ENCODE results near the gene PBX1.

The PBX1 gene

DNA sequence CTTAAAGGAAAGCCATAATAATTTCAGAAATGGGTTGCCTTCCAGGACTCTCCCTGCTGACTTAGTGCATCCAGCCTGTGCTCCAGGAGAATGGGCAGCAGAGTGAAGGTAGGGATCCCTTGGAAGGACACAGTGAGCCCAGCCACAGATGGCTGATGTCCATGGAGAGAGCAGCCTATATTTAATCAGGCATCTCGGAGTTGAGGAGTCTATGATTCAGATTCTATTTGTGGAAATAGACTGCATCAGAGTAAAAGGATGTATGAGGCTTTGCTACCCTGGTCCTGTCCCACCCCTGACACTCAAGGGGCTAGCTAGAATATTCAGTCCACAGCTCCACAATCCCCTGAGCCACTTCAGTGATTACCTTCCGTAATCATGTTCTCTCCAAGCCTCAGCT, 43.8 kb upstream of the PBX1 start:
- Histone ChIP-seq H3F3A (ENCODE audit: control insufficient read depth, insufficient read depth) (no peaks in the 10 kb centered on the region), H3K9me3 (ENCODE audit: control insufficient read depth, insufficient read depth, low read length) (no peaks in the 10 kb centered on the region), H3K27ac (ENCODE audit: low read depth, low read length) (no peak overlapping the region), H3K36me3 (ENCODE audit: control insufficient read depth, low read length) (no peaks in the 10 kb centered on the region), H3K9me2 (replicated peaks; ENCODE audit: control insufficient read depth, low read length) (no peaks in the 10 kb centered on the region), H4K20me1 (ENCODE audit: control insufficient read depth, insufficient read depth, low read depth, low read length) (no peaks in the 10 kb centered on the region), H3K27me3 (ENCODE audit: control insufficient read depth, low read length) (no peaks in the 10 kb centered on the region), H3K4me1 (ENCODE audit: control insufficient read depth, low read length) (no peaks in the 10 kb centered on the region), H3K4me3 (ENCODE audit: low read length) (no peak overlapping the region), H3K4me2 (ENCODE audit: low read length) (no peak overlapping the region), H3K79me2 (ENCODE audit: control insufficient read depth, low read length) (no peaks in the 10 kb centered on the region)
- TF ChIP-seq EZH2phosphoT487 (IDR thresholded peaks at IDR 0.05; ENCODE audit: borderline replicate concordance, low read length), result no peak
- TF ChIP-seq, protein P1, sequence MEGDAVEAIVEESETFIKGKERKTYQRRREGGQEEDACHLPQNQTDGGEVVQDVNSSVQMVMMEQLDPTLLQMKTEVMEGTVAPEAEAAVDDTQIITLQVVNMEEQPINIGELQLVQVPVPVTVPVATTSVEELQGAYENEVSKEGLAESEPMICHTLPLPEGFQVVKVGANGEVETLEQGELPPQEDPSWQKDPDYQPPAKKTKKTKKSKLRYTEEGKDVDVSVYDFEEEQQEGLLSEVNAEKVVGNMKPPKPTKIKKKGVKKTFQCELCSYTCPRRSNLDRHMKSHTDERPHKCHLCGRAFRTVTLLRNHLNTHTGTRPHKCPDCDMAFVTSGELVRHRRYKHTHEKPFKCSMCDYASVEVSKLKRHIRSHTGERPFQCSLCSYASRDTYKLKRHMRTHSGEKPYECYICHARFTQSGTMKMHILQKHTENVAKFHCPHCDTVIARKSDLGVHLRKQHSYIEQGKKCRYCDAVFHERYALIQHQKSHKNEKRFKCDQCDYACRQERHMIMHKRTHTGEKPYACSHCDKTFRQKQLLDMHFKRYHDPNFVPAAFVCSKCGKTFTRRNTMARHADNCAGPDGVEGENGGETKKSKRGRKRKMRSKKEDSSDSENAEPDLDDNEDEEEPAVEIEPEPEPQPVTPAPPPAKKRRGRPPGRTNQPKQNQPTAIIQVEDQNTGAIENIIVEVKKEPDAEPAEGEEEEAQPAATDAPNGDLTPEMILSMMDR (IDR thresholded peaks at IDR 0.05; ENCODE audit: low read depth, low read length, poor library complexity, severe bottlenecking), result no peak

DNA sequence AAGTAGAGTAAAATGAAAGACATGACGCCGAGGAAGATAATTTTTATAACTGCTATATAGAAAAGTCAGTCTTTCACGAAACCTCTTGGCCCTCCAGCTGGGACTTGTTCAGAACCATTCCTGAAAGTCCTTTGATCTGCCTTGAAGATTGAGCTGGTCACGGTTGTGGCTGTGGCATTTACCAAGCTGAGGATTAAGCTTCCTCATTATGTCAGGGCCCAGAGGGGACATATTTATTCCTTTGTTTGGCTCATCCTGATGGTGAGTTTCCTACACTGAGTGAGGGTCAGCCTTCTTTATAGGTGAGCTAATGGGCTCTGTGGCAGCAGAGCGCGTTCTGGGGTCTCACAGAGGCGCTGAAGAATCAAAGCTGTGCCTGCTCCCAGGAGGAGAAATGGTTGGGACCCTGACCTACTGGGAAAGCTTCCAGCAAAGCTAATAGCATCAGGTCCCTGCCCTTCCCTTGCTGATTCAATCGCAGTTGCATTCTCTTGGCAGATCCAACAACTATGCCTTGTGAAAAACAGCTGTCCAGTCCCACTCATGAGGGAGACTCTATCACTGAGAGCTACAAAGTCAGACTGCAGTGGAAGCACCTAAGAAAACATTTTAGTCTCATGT, 43.2 kb upstream of the PBX1 start:
- Histone ChIP-seq H3K36me3 (ENCODE audit: control insufficient read depth, low read length) (no peaks in the 10 kb centered on the region), H3K4me3 (ENCODE audit: low read length) (no peak overlapping the region), H3K9me3 (ENCODE audit: control insufficient read depth, insufficient read depth, low read length) (no peaks in the 10 kb centered on the region), H3K4me2 (ENCODE audit: low read length) (no peak overlapping the region), H3K79me2 (ENCODE audit: control insufficient read depth, low read length) (no peaks in the 10 kb centered on the region), H3K27ac (ENCODE audit: low read depth, low read length) (no peak overlapping the region), H3K27me3 (ENCODE audit: control insufficient read depth, low read length) (no peaks in the 10 kb centered on the region), H3K9me2 (replicated peaks; ENCODE audit: control insufficient read depth, low read length) (no peaks in the 10 kb centered on the region), H3F3A (ENCODE audit: control insufficient read depth, insufficient read depth) (no peaks in the 10 kb centered on the region), H3K4me1 (ENCODE audit: control insufficient read depth, low read length) (no peaks in the 10 kb centered on the region), H4K20me1 (ENCODE audit: control insufficient read depth, insufficient read depth, low read depth, low read length) (no peaks in the 10 kb centered on the region)
- no peak for TF ChIP-seq EZH2phosphoT487 (IDR thresholded peaks at IDR 0.05; ENCODE audit: borderline replicate concordance, low read length)
- TF ChIP-seq, protein P1 (IDR thresholded peaks at IDR 0.05; ENCODE audit: low read depth, low read length, poor library complexity, severe bottlenecking), result no peak

DNA sequence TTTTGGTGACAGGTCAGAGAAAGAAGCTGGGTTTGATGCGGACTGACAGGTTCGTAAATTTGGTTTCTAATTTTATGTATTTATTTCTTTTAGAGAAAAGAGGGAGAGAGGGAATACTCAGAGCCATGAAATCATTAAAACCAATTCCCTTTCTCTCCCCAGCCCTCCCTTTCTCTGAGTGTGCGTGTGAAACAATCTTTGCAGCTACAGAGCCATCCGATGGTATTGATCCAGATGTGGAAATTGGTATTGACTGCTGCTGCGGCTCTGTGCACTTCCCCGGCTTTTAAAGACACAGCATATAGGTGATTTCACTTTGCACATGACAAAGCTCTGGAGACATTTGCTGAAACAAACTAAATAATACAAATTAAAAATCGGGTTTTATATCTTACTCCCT, 42.4 kb upstream of the PBX1 start:
- Histone ChIP-seq H3K79me2 (ENCODE audit: control insufficient read depth, low read length) (no peaks in the 10 kb centered on the region), H3K4me3 (ENCODE audit: low read length) (no peak overlapping the region), H4K20me1 (ENCODE audit: control insufficient read depth, insufficient read depth, low read depth, low read length) (no peaks in the 10 kb centered on the region), H3K9me2 (replicated peaks; ENCODE audit: control insufficient read depth, low read length) (no peaks in the 10 kb centered on the region), H3K4me1 (ENCODE audit: control insufficient read depth, low read length) (no peaks in the 10 kb centered on the region), H3K4me2 (ENCODE audit: low read length) (no peak overlapping the region), H3F3A (ENCODE audit: control insufficient read depth, insufficient read depth) (no peaks in the 10 kb centered on the region), H3K27me3 (ENCODE audit: control insufficient read depth, low read length) (no peaks in the 10 kb centered on the region), H3K27ac (ENCODE audit: low read depth, low read length) (no peak overlapping the region), H3K36me3 (ENCODE audit: control insufficient read depth, low read length) (no peaks in the 10 kb centered on the region), H3K9me3 (ENCODE audit: control insufficient read depth, insufficient read depth, low read length) (no peaks in the 10 kb centered on the region)
- TF ChIP-seq, protein P1 (IDR thresholded peaks at IDR 0.05; ENCODE audit: low read depth, low read length, poor library complexity, severe bottlenecking), result no peak
- TF ChIP-seq EZH2phosphoT487 (IDR thresholded peaks at IDR 0.05; ENCODE audit: borderline replicate concordance, low read length), result no peak

Data from DOHH2 (cell line).